ENCODE data around the gene LRRC4C. TPM values are rescaled to one million over a fixed set of nuclear protein-coding genes. Genes with fewer than 3 reads are reported as not detected.

Gene LRRC4C
- total and polyA plus RNA-seq, 2 donors (not counting 3 experiments of a cell fraction or from before 2014, with no cell fraction given): not detected

DNA sequence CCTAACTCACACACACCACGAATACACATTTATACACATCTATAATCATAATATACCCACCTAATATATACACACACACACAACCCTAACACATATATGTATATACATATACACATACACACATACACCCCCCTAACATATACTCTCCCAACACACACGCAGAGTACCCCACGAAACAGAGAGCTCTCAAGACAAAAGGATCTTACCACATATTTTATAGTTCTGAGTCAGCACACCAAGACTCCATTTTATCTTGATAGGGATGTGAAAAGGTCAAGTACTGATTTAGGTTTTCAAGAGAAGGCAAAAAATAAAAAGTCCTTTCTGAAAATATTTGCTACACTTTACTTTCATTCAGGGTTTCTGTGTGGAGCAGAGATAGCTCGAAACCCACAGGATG lies 1207.2 kb downstream of the LRRC4C start:
- no TSS peak for BruUV-seq (replicated peaks)
- FAIRE-seq: no peak

DNA sequence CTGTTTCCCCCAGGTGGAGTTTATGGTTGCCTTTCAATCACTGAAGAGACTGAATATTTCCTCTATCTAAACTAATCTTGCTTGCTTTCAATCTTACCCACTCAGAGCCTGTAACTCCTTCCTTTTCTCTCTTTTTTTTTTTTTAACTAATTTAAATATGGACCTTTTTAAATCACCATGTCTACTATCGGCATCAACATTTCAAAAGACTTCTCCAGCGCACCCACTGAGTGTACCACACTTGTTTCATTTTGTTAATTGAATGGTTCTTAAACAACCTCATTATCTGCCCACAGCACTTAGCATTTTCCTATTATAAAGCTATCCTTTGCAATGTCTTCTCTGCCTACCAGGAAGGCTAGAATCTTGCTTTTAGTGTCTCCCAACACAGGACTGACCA lies 1212.5 kb downstream of the LRRC4C start:
- H3K27me3 ChIP-seq (ENCODE audit: control insufficient read depth in 2 of 2, insufficient read depth in 2 of 2, low read length in 2 of 2): no peaks in the 10 kb centered on the region
- no peaks in the 10 kb centered on the region for H3K79me2 ChIP-seq (ENCODE audit: control insufficient read depth, insufficient read depth, low read length)
- no peaks in the 10 kb centered on the region for H4K20me1 ChIP-seq (replicated peaks; ENCODE audit: control insufficient read depth, extremely low read depth, insufficient read depth, low read length)
- H3K9me3 ChIP-seq (replicated peaks; ENCODE audit: control insufficient read depth, insufficient read depth, low read length): no peaks in the 10 kb centered on the region
- dilution Hi-C loops (cut with MboI; ENCODE audit: extremely low pct_ligation_motif_present, low sequenced_read_pairs): no loop called here
- TF ChIP-seq, protein P1, sequence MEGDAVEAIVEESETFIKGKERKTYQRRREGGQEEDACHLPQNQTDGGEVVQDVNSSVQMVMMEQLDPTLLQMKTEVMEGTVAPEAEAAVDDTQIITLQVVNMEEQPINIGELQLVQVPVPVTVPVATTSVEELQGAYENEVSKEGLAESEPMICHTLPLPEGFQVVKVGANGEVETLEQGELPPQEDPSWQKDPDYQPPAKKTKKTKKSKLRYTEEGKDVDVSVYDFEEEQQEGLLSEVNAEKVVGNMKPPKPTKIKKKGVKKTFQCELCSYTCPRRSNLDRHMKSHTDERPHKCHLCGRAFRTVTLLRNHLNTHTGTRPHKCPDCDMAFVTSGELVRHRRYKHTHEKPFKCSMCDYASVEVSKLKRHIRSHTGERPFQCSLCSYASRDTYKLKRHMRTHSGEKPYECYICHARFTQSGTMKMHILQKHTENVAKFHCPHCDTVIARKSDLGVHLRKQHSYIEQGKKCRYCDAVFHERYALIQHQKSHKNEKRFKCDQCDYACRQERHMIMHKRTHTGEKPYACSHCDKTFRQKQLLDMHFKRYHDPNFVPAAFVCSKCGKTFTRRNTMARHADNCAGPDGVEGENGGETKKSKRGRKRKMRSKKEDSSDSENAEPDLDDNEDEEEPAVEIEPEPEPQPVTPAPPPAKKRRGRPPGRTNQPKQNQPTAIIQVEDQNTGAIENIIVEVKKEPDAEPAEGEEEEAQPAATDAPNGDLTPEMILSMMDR (IDR thresholded peaks at IDR 0.05; ENCODE audit: extremely low read depth in 1 of 2, insufficient read depth in 1 of 2, low read depth in 1 of 2, low read length in 2 of 2): no peak
- TF ChIP-seq EZH2 (IDR thresholded peaks at IDR 0.05; ENCODE audit: borderline replicate concordance, low read depth, low read length, severe bottlenecking): no peak
- TF ChIP-seq GATA2 (IDR thresholded peaks at IDR 0.05; ENCODE audit: insufficient read depth, insufficient read length, low read depth, low read length): no peak
- no peak for TF ChIP-seq FOS (IDR thresholded peaks at IDR 0.05; ENCODE audit: borderline replicate concordance, insufficient read depth, low read length)
- TF ChIP-seq POLR2A (IDR thresholded peaks at IDR 0.05; ENCODE audit: low read depth, low read length): no peak
- no peak for TF ChIP-seq MYC (IDR thresholded peaks at IDR 0.05; ENCODE audit: low read depth, low read length)
- TF ChIP-seq, protein P2, sequence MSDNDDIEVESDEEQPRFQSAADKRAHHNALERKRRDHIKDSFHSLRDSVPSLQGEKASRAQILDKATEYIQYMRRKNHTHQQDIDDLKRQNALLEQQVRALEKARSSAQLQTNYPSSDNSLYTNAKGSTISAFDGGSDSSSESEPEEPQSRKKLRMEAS (IDR thresholded peaks at IDR 0.05; ENCODE audit: insufficient read depth, insufficient read length): no peak
- TF ChIP-seq POLR2AphosphoS5 (IDR thresholded peaks at IDR 0.05; ENCODE audit: insufficient read depth, low read depth, low read length): no peak
- TF ChIP-seq JUN (IDR thresholded peaks at IDR 0.05; ENCODE audit: borderline replicate concordance, insufficient read depth, insufficient read length, low read depth): no peak
- H3K9ac ChIP-seq (replicated peaks; ENCODE audit: extremely low read depth, insufficient read depth, low read length): no peak overlapping the region
- intact Hi-C loops (cut with micrococcal nuclease): no loop called here
- H3K36me3 ChIP-seq (ENCODE audit: control insufficient read depth in 2 of 2, extremely low read depth in 1 of 2, insufficient read depth in 2 of 2, low read length in 2 of 2): no peaks in the 10 kb centered on the region
- no peak for FAIRE-seq
- POLR2A ChIA-PET: no interaction called here
- BruUV-seq (replicated peaks): no TSS peak
- no peak for DNase-seq (ENCODE audit: low read depth, low spot score)
- no peak overlapping the region for H2AFZ ChIP-seq (ENCODE audit: low read depth, low read length)
- CTCF ChIA-PET: no interaction called here
- no peaks in the 10 kb centered on the region for H3K4me1 ChIP-seq (ENCODE audit: control insufficient read depth, extremely low read depth, insufficient read depth, low read length)
- H3K4me3 ChIP-seq (replicated peaks in 1 of 3; ENCODE audit: insufficient read depth in 1 of 3, low read depth in 1 of 3, low read length in 3 of 3): no peak overlapping the region
- no peak overlapping the region for H3K4me2 ChIP-seq (ENCODE audit: insufficient read depth, low read length)
- no peak overlapping the region for H3K27ac ChIP-seq (ENCODE audit: insufficient read depth, low read depth, low read length)
- H3K9me1 ChIP-seq (replicated peaks; ENCODE audit: control insufficient read depth, extremely low read depth, insufficient read depth, low read length): no peaks in the 10 kb centered on the region

More for the DNA sequence above, 1207.2 kb downstream of the LRRC4C start:
- H3K9me3 ChIP-seq (replicated peaks; ENCODE audit: control insufficient read depth, insufficient read depth, low read length): no peaks in the 10 kb centered on the region
- no peaks in the 10 kb centered on the region for H3K27me3 ChIP-seq (ENCODE audit: control insufficient read depth in 2 of 2, insufficient read depth in 2 of 2, low read length in 2 of 2)
- DNase-seq (ENCODE audit: low read depth, low spot score): no peak
- H3K4me1 ChIP-seq (ENCODE audit: control insufficient read depth, extremely low read depth, insufficient read depth, low read length): no peaks in the 10 kb centered on the region
- ChIA-PET CTCF (no interaction called here), POLR2A (no interaction called here)
- no peak overlapping the region for H2AFZ ChIP-seq (ENCODE audit: low read depth, low read length)
- no peak overlapping the region for H3K4me2 ChIP-seq (ENCODE audit: insufficient read depth, low read length)
- H3K9ac ChIP-seq (replicated peaks; ENCODE audit: extremely low read depth, insufficient read depth, low read length): no peak overlapping the region
- intact Hi-C loops (cut with micrococcal nuclease) (no loop called here), dilution Hi-C loops (cut with MboI; ENCODE audit: extremely low pct_ligation_motif_present, low sequenced_read_pairs) (no loop called here)
- no peaks in the 10 kb centered on the region for H3K9me1 ChIP-seq (replicated peaks; ENCODE audit: control insufficient read depth, extremely low read depth, insufficient read depth, low read length)
- H4K20me1 ChIP-seq (replicated peaks; ENCODE audit: control insufficient read depth, extremely low read depth, insufficient read depth, low read length): no peaks in the 10 kb centered on the region
- H3K27ac ChIP-seq (ENCODE audit: insufficient read depth, low read depth, low read length): no peak overlapping the region
- H3K36me3 ChIP-seq (ENCODE audit: control insufficient read depth in 2 of 2, extremely low read depth in 1 of 2, insufficient read depth in 2 of 2, low read length in 2 of 2): no peaks in the 10 kb centered on the region
- H3K4me3 ChIP-seq (replicated peaks in 1 of 3; ENCODE audit: insufficient read depth in 1 of 3, low read depth in 1 of 3, low read length in 3 of 3): no peak overlapping the region
- no peaks in the 10 kb centered on the region for H3K79me2 ChIP-seq (ENCODE audit: control insufficient read depth, insufficient read depth, low read length)
- no peak for TF ChIP-seq EZH2 (IDR thresholded peaks at IDR 0.05; ENCODE audit: borderline replicate concordance, low read depth, low read length, severe bottlenecking)
- no peak for TF ChIP-seq JUN (IDR thresholded peaks at IDR 0.05; ENCODE audit: borderline replicate concordance, insufficient read depth, insufficient read length, low read depth)
- no peak for TF ChIP-seq FOS (IDR thresholded peaks at IDR 0.05; ENCODE audit: borderline replicate concordance, insufficient read depth, low read length)
- TF ChIP-seq, protein P2 (IDR thresholded peaks at IDR 0.05; ENCODE audit: insufficient read depth, insufficient read length): no peak
- TF ChIP-seq, protein P1 (IDR thresholded peaks at IDR 0.05; ENCODE audit: extremely low read depth in 1 of 2, insufficient read depth in 1 of 2, low read depth in 1 of 2, low read length in 2 of 2): no peak

Data from endothelial cell of umbilical vein (primary cell).